CD14-positive monocyte (primary cell): ENCODE results near the gene MGAT4C. TPM values are rescaled to one million over a fixed set of nuclear protein-coding genes. Genes with fewer than 3 reads are reported as not detected.

Source experiments
- DNase-seq, 3 donors: peaks; one replicate each; pipeline ENCODE4 v3.0.0-alpha.2; 2011 to 2022
- H2AFZ ChIP-seq: 2 replicates; pipeline ENCODE4 v1.6.0; 2012; ENCODE audit warnings: mild to moderate bottlenecking, low read depth, low read length, inconsistent platforms; ENCODE audit not compliant: insufficient read depth, poor library complexity, severe bottlenecking
- H3K27ac ChIP-seq, 2 donors: 1 replicate in 1 of 2; 2 replicates in 1 of 2; pipeline ENCODE4 v1.5.1; 2012 to 2013; ENCODE audit warnings: low read length in 2 of 2, control low read depth in 1 of 2, inconsistent platforms in 1 of 2, low read depth in 1 of 2, mild to moderate bottlenecking in 1 of 2
- H3K27me3 ChIP-seq, 2 donors: one replicate each; pipeline versions ENCODE4 v1.6.0 to v1.6.1; 2011 to 2013; ENCODE audit warnings: low read length in 2 of 2; ENCODE audit not compliant: control insufficient read depth in 2 of 2, insufficient read depth in 2 of 2
- H3K36me3 ChIP-seq, 2 donors: replicated peaks in 1 of 2; 1 replicate in 1 of 2; 2 replicates in 1 of 2; pipeline versions ENCODE4 v1.5.1 to v1.6.1; 2012 to 2013; ENCODE audit warnings: low read length in 2 of 2, control low read depth in 1 of 2, inconsistent platforms in 1 of 2, mild to moderate bottlenecking in 1 of 2; ENCODE audit not compliant: insufficient read depth in 2 of 2, control insufficient read depth in 1 of 2
- H3K4me1 ChIP-seq, 2 donors: 1 replicate in 1 of 2; 2 replicates in 1 of 2; pipeline versions ENCODE4 v1.5.1 to v1.6.1; 2012 to 2013; ENCODE audit warnings: low read length in 2 of 2, control low read depth in 1 of 2, inconsistent platforms in 1 of 2, mild to moderate bottlenecking in 1 of 2, moderate library complexity in 1 of 2; ENCODE audit not compliant: insufficient read depth in 2 of 2, control insufficient read depth in 1 of 2
- H3K4me2 ChIP-seq: replicated peaks from 2 replicates; pipeline ENCODE3; 2012; ENCODE audit warnings: low read length, moderate library complexity, mild to moderate bottlenecking; ENCODE audit not compliant: poor library complexity, severe bottlenecking; ENCODE audit errors: extremely low read depth
- H3K4me3 ChIP-seq, 3 experiments: fragments of 200-600 bp in 1 of 3; sonication (generic) in 1 of 3; replicated peaks in 1 of 3; 1 replicate in 2 of 3; 2 replicates in 1 of 3; pipeline ENCODE4 v1.5.1; 2011 to 2013; ENCODE audit warnings: low read length in 3 of 3, mild to moderate bottlenecking in 3 of 3, control low read depth in 2 of 3, low read depth in 2 of 3, inconsistent platforms in 1 of 3, moderate library complexity in 1 of 3
- H3K79me2 ChIP-seq: 2 replicates; pipeline ENCODE4 v1.6.0; 2012; ENCODE audit warnings: mild to moderate bottlenecking, control low read depth, inconsistent platforms, low read length, moderate library complexity; ENCODE audit not compliant: insufficient read depth
- H3K9ac ChIP-seq: 2 replicates; pipeline ENCODE4 v1.6.0; 2017; ENCODE audit warnings: low read length, mild to moderate bottlenecking; ENCODE audit not compliant: insufficient read depth, poor library complexity, severe bottlenecking
- H3K9me3 ChIP-seq, 2 donors: replicated peaks in 1 of 2; 1 replicate in 1 of 2; 2 replicates in 1 of 2; pipeline versions ENCODE4 v1.5.1 to v1.6.1; 2012 to 2013; ENCODE audit warnings: low read length in 2 of 2, control low read depth in 1 of 2; ENCODE audit not compliant: control insufficient read depth in 1 of 2, insufficient read depth in 1 of 2
- H4K20me1 ChIP-seq: 2 replicates; pipeline ENCODE4 v1.6.0; 2012; ENCODE audit warnings: mild to moderate bottlenecking, low read length, control low read depth, moderate library complexity; ENCODE audit not compliant: insufficient read depth
- H3K27ac Mint-ChIP-seq, 7 donors: one replicate each; pipeline ENCODE4 v1.8.0; 2020; ENCODE audit warnings: mild to moderate bottlenecking in 7 of 7, mixed read lengths in 7 of 7, moderate library complexity in 6 of 7, inconsistent platforms in 2 of 7
- H3K27me3 Mint-ChIP-seq, 3 donors: one replicate each; pipeline ENCODE4 v1.8.0; 2021 to 2022; ENCODE audit warnings: low read depth in 3 of 3, mild to moderate bottlenecking in 3 of 3, mixed read lengths in 3 of 3, moderate library complexity in 3 of 3, inconsistent platforms in 1 of 3
- H3K36me3 Mint-ChIP-seq, 2 donors: one replicate each; pipeline ENCODE4 v1.8.0; 2020; ENCODE audit warnings: mixed read lengths in 2 of 2, inconsistent platforms in 1 of 2, mild to moderate bottlenecking in 1 of 2
- H3K4me1 Mint-ChIP-seq: one replicate; pipeline ENCODE4 v1.8.0; 2020; ENCODE audit warnings: mild to moderate bottlenecking, mixed read lengths
- H3K4me3 Mint-ChIP-seq, 2 donors: one replicate each; pipeline ENCODE4 v1.8.0; 2020; ENCODE audit warnings: mild to moderate bottlenecking in 2 of 2, mixed read lengths in 2 of 2, moderate library complexity in 1 of 2
- H3K9me3 Mint-ChIP-seq, 7 donors: one replicate each; pipeline ENCODE4 v1.8.0; 2020 to 2022; ENCODE audit warnings: mixed read lengths in 7 of 7, mild to moderate bottlenecking in 6 of 7, moderate library complexity in 6 of 7, inconsistent platforms in 2 of 7
- WGBS: methylation state at CpG from one replicate; pipeline ENCODE4 v1.1.5; 2013; ENCODE audit warnings: missing lambda C conversion rate; ENCODE audit not compliant: insufficient coverage; 5-methylcytosine and 5-hydroxymethylcytosine counted together
- intact Hi-C, 2 donors: fragments of 100-400 bp; cut with micrococcal nuclease; formaldehyde crosslinking; loops; one replicate each; pipeline versions ENCODE4 v1.15.0 to v1.15.1; 2023
- polyA plus RNA-seq, 3 donors: library from polyadenylated mRNA; depleted of rRNA in 1 of 3; unstranded in 2 of 3; stranded (reverse) in 1 of 3; fragments of 300-500 nt in 2 of 3; fragments of >200 nt in 1 of 3; fragmentation: Illumina TruSeq in 2 of 3; gene quantifications; 1 replicate in 2 of 3; 2 replicates in 1 of 3; pipeline ENCODE4 v1.2.3, GENCODE V29; 2012 to 2021
- TF ChIP-seq, protein P1 (sequence below): fragments of 200-600 bp; IDR thresholded peaks from one replicate; pipeline ENCODE4 v1.8.0; 2022; ENCODE audit warnings: antibody characterized with exemption, mild to moderate bottlenecking

The MGAT4C gene
- polyA plus RNA-seq, 3 donors, result not detected

DNA sequence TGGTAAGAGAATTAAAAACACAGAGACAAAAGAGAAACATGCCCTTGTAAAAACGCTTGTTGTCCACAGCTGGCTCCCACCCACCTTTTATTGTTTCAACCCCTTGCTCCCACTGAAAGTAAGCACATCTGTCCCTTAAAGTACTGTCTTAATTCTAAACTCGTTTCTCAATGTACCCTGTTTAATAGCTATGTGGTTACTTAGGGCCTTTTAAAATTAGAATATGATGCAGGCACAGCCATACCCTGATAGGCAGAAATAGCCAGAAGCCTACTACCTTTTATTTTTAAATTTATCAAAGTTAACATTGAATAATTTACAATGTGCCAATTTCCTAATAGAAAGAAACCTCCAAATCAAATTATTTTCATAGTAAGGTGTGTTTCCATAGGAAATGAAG lies 4.0 kb upstream of the MGAT4C start:
- no peak overlapping the region for H3K4me3 ChIP-seq
- Mint-ChIP-seq H3K4me1 (no peaks in the 10 kb centered on the region), H3K36me3 (no peaks in the 10 kb centered on the region), H3K9me3 (peaks cover 0 to 6% (median 1%) of the 10 kb centered on the region in 7 donors), H3K27me3 (peaks cover 0 to 10% (median 2%) of the 10 kb centered on the region in 3 donors), H3K27ac (no peak overlapping the region), H3K4me3 (no peak overlapping the region)
- H3K9ac ChIP-seq, result no peak overlapping the region
- intact Hi-C loops, result no loop called here
- no peak overlapping the region for H3K27ac ChIP-seq
- no peaks in the 10 kb centered on the region for H3K79me2 ChIP-seq
- H3K27me3 ChIP-seq, result no peaks in the 10 kb centered on the region
- no peak overlapping the region for H2AFZ ChIP-seq
- H3K9me3 ChIP-seq, result peaks cover 0 to 4% of the 10 kb centered on the region in 2 donors
- WGBS, result no CpG with 5 or more reads among the region's 2 CpGs
- no peak overlapping the region for H3K4me2 ChIP-seq
- H3K36me3 ChIP-seq, result no peaks in the 10 kb centered on the region
- no peaks in the 10 kb centered on the region for H4K20me1 ChIP-seq
- no peaks in the 10 kb centered on the region for H3K4me1 ChIP-seq
- TF ChIP-seq, protein P1, sequence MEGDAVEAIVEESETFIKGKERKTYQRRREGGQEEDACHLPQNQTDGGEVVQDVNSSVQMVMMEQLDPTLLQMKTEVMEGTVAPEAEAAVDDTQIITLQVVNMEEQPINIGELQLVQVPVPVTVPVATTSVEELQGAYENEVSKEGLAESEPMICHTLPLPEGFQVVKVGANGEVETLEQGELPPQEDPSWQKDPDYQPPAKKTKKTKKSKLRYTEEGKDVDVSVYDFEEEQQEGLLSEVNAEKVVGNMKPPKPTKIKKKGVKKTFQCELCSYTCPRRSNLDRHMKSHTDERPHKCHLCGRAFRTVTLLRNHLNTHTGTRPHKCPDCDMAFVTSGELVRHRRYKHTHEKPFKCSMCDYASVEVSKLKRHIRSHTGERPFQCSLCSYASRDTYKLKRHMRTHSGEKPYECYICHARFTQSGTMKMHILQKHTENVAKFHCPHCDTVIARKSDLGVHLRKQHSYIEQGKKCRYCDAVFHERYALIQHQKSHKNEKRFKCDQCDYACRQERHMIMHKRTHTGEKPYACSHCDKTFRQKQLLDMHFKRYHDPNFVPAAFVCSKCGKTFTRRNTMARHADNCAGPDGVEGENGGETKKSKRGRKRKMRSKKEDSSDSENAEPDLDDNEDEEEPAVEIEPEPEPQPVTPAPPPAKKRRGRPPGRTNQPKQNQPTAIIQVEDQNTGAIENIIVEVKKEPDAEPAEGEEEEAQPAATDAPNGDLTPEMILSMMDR, result no peak
- DNase-seq, result no peak

DNA sequence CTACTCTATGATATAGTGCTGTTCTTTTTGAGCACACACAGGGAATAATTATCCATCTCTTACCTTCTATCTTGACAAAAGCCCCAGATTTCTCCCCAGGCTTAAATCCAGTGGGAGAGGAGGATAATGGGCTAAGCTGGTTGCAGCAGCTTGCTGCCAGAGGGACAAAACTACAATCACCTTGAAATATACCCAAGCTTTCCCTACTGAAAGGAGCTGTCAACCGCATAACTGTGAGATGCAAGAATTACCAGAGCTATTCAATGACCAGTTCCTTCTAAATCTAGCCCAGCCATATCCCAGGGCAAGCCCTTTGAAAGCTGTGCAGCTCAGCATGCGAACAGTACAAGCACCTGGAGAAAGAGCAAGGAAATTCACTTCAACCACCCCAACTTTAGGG lies 943 bp upstream of the MGAT4C start:
- no peaks in the 10 kb centered on the region for H3K9me3 ChIP-seq
- H3K4me1 ChIP-seq, result no peaks in the 10 kb centered on the region
- no peaks in the 10 kb centered on the region for H4K20me1 ChIP-seq
- H3K4me2 ChIP-seq, result no peak overlapping the region
- Mint-ChIP-seq H3K27ac (no peak overlapping the region), H3K36me3 (no peaks in the 10 kb centered on the region), H3K27me3 (no peaks in the 10 kb centered on the region), H3K4me1 (no peaks in the 10 kb centered on the region), H3K4me3 (no peak overlapping the region), H3K9me3 (no peaks in the 10 kb centered on the region)
- H3K27me3 ChIP-seq, result no peaks in the 10 kb centered on the region
- H3K9ac ChIP-seq, result no peak overlapping the region
- TF ChIP-seq, protein P1, result no peak
- H2AFZ ChIP-seq, result no peak overlapping the region
- intact Hi-C loops, result no loop called here
- H3K36me3 ChIP-seq, result no peaks in the 10 kb centered on the region
- 73% methylated on average over 1 of the region's 2 CpGs for WGBS
- no peak overlapping the region for H3K4me3 ChIP-seq
- no peaks in the 10 kb centered on the region for H3K79me2 ChIP-seq
- no peak overlapping the region for H3K27ac ChIP-seq
- DNase-seq, result no peak
